A549 (cell line): Measurements from ENCODE around the gene THBS3. TPM values are rescaled to one million over a fixed set of nuclear protein-coding genes. Genes with fewer than 3 reads are reported as not detected.

ENCODE experiments used
- ATAC-seq, 2 experiments: fragments of 200-7000 bp in 1 of 2; fragments of >200 bp in 1 of 2; cut with Nextera tagmentation in 1 of 2; cut with Tn5 transposase in 1 of 2; 3 replicates each; pipeline versions ENCODE4 v1.8.0 to v1.9.1; 2018 to 2020; ENCODE audit warnings: mild to moderate bottlenecking in 1 of 2, moderate library complexity in 1 of 2
- CTCF ChIA-PET: fragments of 300-600 bp; sonication (Branson Sonifier 250); formaldehyde crosslinking; extraction: SDS; loops from one replicate; lab custom pipeline; 2021; ENCODE audit warnings: antibody characterized with exemption, inconsistent platforms; lab: Yijun Ruan, JAX
- POLR2A ChIA-PET: fragments of 350-600 bp; formaldehyde crosslinking; extraction: SDS; loops from one replicate; lab custom pipeline; 2021; ENCODE audit warnings: antibody characterized with exemption, inconsistent platforms; lab: Yijun Ruan, JAX
- DNase-seq, 2 experiments: peaks; one replicate each; pipeline versions ENCODE4 v3.0.0 to v3.0.0-alpha.2; 2011 to 2016; ENCODE audit warnings: low read depth in 1 of 2, low spot score in 1 of 2
- FAIRE-seq: peaks from 2 replicates; lab custom pipeline; 2011; peaks lifted over from hg19 to GRCh38; lab: Jason Lieb, UNC
- H3K27ac ChIP-seq, 2 experiments: fragments of >200 bp; sonication (Bioruptor Twin); formaldehyde crosslinking; 3 replicates each; pipeline ENCODE4 v1.5.1; 2016 to 2017
- H3K4me1 ChIP-seq: fragments of >200 bp; sonication (Bioruptor Twin); formaldehyde crosslinking; 3 replicates; pipeline ENCODE4 v1.6.1; 2016
- H3K4me2 ChIP-seq: fragments of >200 bp; sonication (Bioruptor Twin); formaldehyde crosslinking; 3 replicates; pipeline ENCODE4 v1.6.1; 2016
- H3K4me3 ChIP-seq: fragments of >200 bp; sonication (Bioruptor Twin); formaldehyde crosslinking; 3 replicates; pipeline ENCODE4 v1.5.1; 2016
- H3K9me3 ChIP-seq: fragments of >200 bp; sonication (Bioruptor Twin); formaldehyde crosslinking; 3 replicates; pipeline ENCODE4 v1.6.1; 2016
- CBX2 ChIP-seq: fragments of 200-600 bp; sonication (generic); IDR thresholded peaks from 2 replicates; pipeline ENCODE4 v1.6.1; 2016; ENCODE audit warnings: low read depth, mild to moderate bottlenecking, borderline replicate concordance
- CEBPB ChIP-seq, 2 experiments: fragments of >200 bp in 1 of 2; sonication (Bioruptor Twin) in 1 of 2; formaldehyde crosslinking in 1 of 2; IDR thresholded peaks; 2 replicates each; pipeline ENCODE4 v1.6.1; 2012 to 2016
- ELK1 ChIP-seq: fragments of 150-350 bp; IDR thresholded peaks from 2 replicates; pipeline ENCODE4 v1.6.1; 2014; ENCODE audit warnings: low read depth, mild to moderate bottlenecking, low read length
- HMGXB4 ChIP-seq: fragments of 250-450 bp; sonication (Bioruptor Pico); IDR thresholded peaks from 2 replicates; pipeline ENCODE4 v1.5.0; 2021; ENCODE audit warnings: mild to moderate bottlenecking, moderate library complexity, borderline replicate concordance
- JUN ChIP-seq, 2 experiments: fragments of >200 bp; sonication (Bioruptor Twin); formaldehyde crosslinking; IDR thresholded peaks; 2 replicates in 1 of 2; 3 replicates in 1 of 2; pipeline ENCODE4 v1.6.1; 2016 to 2017
- KDM1A ChIP-seq: fragments of 200-600 bp; sonication (generic); IDR thresholded peaks from 2 replicates; pipeline ENCODE4 v1.6.1; 2016; ENCODE audit warnings: low read depth, mild to moderate bottlenecking
- MAFK ChIP-seq: fragments of 450-650 bp; IDR thresholded peaks from 2 replicates; pipeline ENCODE4 v1.6.1; 2014; ENCODE audit not compliant: partially characterized antibody
- MAX ChIP-seq: IDR thresholded peaks from 2 replicates; pipeline ENCODE4 v1.6.1; 2012
- MYC ChIP-seq: IDR thresholded peaks from 2 replicates; pipeline ENCODE4 v1.6.1; 2012; ENCODE audit warnings: mild to moderate bottlenecking, inconsistent platforms, low read length, improper control_type of control experiment, borderline replicate concordance
- NPAS2 ChIP-seq: fragments of 250-450 bp; sonication (Bioruptor Pico); IDR thresholded peaks from 2 replicates; pipeline ENCODE4 v1.8.0; 2022; ENCODE audit warnings: mild to moderate bottlenecking, moderate library complexity, borderline replicate concordance
- PHF8 ChIP-seq: fragments of 200-600 bp; sonication (generic); IDR thresholded peaks from 2 replicates; pipeline ENCODE4 v1.6.1; 2016; ENCODE audit warnings: low read depth, mild to moderate bottlenecking, antibody characterized with exemption, moderate library complexity, borderline replicate concordance
- POLR2A ChIP-seq: IDR thresholded peaks from 2 replicates; pipeline ENCODE4 v1.6.1; 2012; ENCODE audit warnings: mild to moderate bottlenecking, low read length
- RAD21 ChIP-seq, 2 experiments: fragments of >200 bp in 1 of 2; sonication (Bioruptor Twin) in 1 of 2; formaldehyde crosslinking in 1 of 2; IDR thresholded peaks in 1 of 2; conservative IDR thresholded peaks in 1 of 2; 2 replicates in 1 of 2; 3 replicates in 1 of 2; pipeline ENCODE4 v1.6.1; 2012 to 2018; ENCODE audit warnings: inconsistent platforms in 1 of 2
- RCOR1 ChIP-seq: fragments of 150-350 bp; IDR thresholded peaks from 2 replicates; pipeline ENCODE4 v1.6.1; 2014; ENCODE audit warnings: antibody characterized with exemption, low read length, low read depth
- REST ChIP-seq: fragments of 200-600 bp; sonication (generic); IDR thresholded peaks from 2 replicates; pipeline ENCODE4 v1.6.1; 2016; ENCODE audit warnings: antibody characterized with exemption, mild to moderate bottlenecking, moderate library complexity
- SREBF2 ChIP-seq: fragments of 450-650 bp; IDR thresholded peaks from 2 replicates; pipeline ENCODE4 v1.6.1; 2014; ENCODE audit warnings: mild to moderate bottlenecking, moderate library complexity
- USF2 ChIP-seq: fragments of 450-650 bp; IDR thresholded peaks from 2 replicates; pipeline ENCODE4 v1.6.1; 2014; ENCODE audit warnings: antibody characterized with exemption
- ZNF302 ChIP-seq: fragments of 250-450 bp; sonication (Bioruptor Pico); IDR thresholded peaks from 2 replicates; pipeline ENCODE4 v1.9.0; 2021; ENCODE audit warnings: inconsistent platforms, mild to moderate bottlenecking, moderate library complexity
- WGBS: methylation state at CpG from one replicate; pipeline ENCODE4 v1.1.6; 2017; ENCODE audit errors: missing lambda C conversion rate; 5-methylcytosine and 5-hydroxymethylcytosine counted together
- polyA plus RNA-seq, 4 experiments: library from polyadenylated mRNA; depleted of rRNA in 3 of 4; stranded (reverse); fragments of >200 nt; fragmentation: RNase III in 1 of 4; extraction: RNeasy Plus Mini Kit Qiagen cat#74134 plus additional on column Dnase treatment in 1 of 4; gene quantifications; 2 replicates in 3 of 4; 3 replicates in 1 of 4; pipeline ENCODE4 v1.2.3, GENCODE V29; 2011 to 2017

The THBS3 gene
- polyA plus RNA-seq, 2 of the 4 experiments (the other 2 are of a cell fraction) = 12.1 to 13.8 TPM

GRCh38 chr1:155197901-155198546 is 9.7 kb downstream of the THBS3 start:
- TF ChIP-seq HMGXB4 (no peak), USF2 (no peak), SREBF2 (no peak), ZNF302 (CRISPR knock-in tag) (no peak), PHF8 (no peak), MYC (no peak), RCOR1 (no peak), CBX2 (no peak), POLR2A (no peak), JUN (IDR thresholded peaks at IDR 0.05) (no peak), MAFK (no peak), REST (no peak)
- TF ChIP-seq, all 56 proteins: peak for 0
- Histone ChIP-seq H3K4me1 (peaks cover 13% of the 10 kb centered on the region), H3K4me3 (no peak overlapping the region), H3K9me3 (no peaks in the 10 kb centered on the region), H3K4me2 (no peak overlapping the region), H3K27ac (no peak overlapping the region)
- ATAC-seq = no peak
- ChIA-PET CTCF (interaction anchor here (1.4 to 11.7 kb wide), 4 partner anchors 9 to 52 kb away, joined by 3 to 102 read pairs (median 44); partner anchors contain the start of genes KRTCAP2, MTX1 and THBS3), POLR2A (interaction anchor here (1.0 kb wide), 1 partner anchor 27 kb away, joined by 3 read pairs; no protein-coding TSS in a partner anchor)
- FAIRE-seq = no peak
- 92% methylated on average over 15 of the region's 15 CpGs for WGBS
- DNase-seq = no peak

GRCh38 chr1:155196893-155197638 is 10.6 kb downstream of the THBS3 start:
- H3K4me2 ChIP-seq = no peak overlapping the region

More at GRCh38 chr1:155196893-155197638, 10.6 kb downstream of the THBS3 start:
- no peak for TF ChIP-seq KDM1A
- no peak for TF ChIP-seq RAD21 (conservative IDR thresholded peaks at IDR 0.05 in 1 of 2, IDR thresholded peaks at IDR 0.05 in 1 of 2)
- TF ChIP-seq NPAS2 (CRISPR knock-in tag) = no peak
- TF ChIP-seq CEBPB (IDR thresholded peaks at IDR 0.05) = no peak
- TF ChIP-seq ELK1 = no peak
- no peak for TF ChIP-seq MAX
- FAIRE-seq = no peak
- ChIA-PET CTCF (interaction anchor here (1.4 to 11.7 kb wide), 4 partner anchors 10 to 53 kb away, joined by 3 to 102 read pairs (median 44); partner anchors contain the start of genes KRTCAP2, MTX1 and THBS3), POLR2A (interaction anchor here (1.0 kb wide), 1 partner anchor 28 kb away, joined by 3 read pairs; no protein-coding TSS in a partner anchor)
- ATAC-seq = no peak
- WGBS = 96% methylated on average over 20 of the region's 20 CpGs
- Histone ChIP-seq H3K9me3 (no peaks in the 10 kb centered on the region), H3K27ac (no peak overlapping the region), H3K4me3 (no peak overlapping the region), H3K4me1 (peaks cover 22% of the 10 kb centered on the region)
- DNase-seq = no peak
